IPS DF 4.7 (cell line): ENCODE data around the gene CPSF4L.

Experiments
- DNase-seq: peaks from one replicate; pipeline ENCODE4 v3.0.0-alpha.2; 2013; ENCODE audit warnings: low spot score; ENCODE audit errors: extremely low read depth

Gene CPSF4L

DNA sequence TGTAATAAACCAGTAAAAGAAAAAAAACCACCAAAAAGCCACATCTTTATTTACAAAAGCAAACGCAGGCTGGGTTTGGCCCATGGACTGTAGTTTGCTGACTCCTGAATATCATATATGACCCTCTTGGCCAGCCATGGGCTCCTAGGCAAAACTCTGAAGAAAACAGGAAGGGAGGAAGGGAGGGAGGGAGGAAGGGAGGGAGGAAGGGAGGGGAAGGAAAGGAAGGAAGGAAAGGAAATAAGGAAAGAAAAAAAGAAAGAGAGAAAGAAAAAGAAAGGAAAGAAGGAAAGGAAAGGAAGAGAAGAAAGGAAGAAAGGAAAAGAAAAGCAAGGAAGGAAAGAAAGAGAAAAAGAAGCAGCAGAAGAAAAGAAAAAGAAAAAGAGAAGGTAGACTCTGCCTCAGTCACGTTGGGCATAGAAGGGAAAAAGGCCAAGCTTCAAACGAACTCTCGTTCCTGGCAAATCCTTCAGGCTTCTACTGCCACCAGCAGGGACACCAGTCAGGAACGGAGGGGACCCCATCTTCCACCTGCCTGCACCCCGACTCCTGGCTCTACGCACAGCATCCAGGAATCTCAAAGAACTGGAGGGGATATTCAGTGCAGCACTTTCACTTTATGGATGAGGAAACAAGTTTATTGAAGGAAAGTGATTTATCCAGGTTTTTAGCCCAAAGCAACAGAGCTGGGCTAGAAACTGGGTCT, 28.0 kb upstream of the CPSF4L start:
- DNase-seq: no peak

DNA sequence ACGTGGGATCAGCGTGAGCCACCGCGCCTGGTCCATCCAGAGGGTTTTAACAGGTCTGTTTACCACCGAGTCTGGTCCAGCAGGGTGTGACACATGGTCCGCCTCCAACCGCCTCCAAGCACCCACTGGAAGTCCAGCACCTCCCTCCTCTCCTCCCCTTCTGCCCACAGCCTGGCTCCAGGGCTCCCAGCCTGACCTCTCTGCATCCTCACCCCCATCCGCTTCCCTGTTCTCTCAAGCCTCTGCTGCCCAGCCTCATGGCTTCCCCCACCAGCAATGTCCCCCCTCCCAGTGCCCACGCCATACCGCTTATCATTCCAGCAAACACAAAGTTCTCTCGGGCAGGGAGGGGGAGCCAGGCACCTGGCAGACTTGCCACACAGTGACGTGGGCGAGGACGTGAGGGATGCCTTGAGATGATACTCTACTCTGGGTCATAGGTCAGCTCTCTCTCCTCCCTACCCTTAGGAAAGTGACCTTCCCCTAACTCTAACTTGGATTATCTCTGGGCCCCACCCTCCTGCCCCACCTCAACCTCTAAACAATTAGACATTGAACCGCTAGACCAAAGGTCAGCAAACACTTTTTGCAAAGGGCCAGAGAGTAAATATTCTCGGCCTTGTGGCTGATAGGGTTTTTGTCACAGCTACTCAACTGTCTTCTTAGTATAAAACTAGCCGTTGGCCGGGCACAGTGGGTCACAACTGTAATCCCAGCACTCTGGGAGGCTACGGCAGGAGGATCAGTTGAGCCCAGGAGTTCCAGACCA, 27.0 kb upstream of the CPSF4L start:
- no peak for DNase-seq

DNA sequence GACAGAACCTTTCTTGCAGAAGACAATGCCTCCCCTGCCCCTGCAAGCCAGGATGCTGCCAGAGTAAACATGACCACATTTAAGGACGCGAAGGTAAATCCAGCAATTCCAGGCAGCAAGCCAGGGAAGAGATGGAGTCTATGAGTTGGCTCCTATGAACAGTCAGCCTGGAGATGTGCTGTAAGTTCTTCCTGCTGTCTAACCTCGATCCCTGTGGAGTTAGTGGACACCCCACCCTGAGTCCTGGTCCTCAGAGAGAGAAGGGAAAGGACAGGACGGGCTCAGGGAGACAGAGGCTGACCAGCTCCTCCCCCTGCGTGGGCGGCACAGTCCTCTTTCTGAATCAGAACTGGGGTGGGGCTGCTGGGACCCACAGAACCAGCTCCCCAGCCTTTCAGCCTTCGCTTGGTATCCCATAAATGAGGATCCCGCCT, 25.2 kb upstream of the CPSF4L start:
- DNase-seq: no peak

DNA sequence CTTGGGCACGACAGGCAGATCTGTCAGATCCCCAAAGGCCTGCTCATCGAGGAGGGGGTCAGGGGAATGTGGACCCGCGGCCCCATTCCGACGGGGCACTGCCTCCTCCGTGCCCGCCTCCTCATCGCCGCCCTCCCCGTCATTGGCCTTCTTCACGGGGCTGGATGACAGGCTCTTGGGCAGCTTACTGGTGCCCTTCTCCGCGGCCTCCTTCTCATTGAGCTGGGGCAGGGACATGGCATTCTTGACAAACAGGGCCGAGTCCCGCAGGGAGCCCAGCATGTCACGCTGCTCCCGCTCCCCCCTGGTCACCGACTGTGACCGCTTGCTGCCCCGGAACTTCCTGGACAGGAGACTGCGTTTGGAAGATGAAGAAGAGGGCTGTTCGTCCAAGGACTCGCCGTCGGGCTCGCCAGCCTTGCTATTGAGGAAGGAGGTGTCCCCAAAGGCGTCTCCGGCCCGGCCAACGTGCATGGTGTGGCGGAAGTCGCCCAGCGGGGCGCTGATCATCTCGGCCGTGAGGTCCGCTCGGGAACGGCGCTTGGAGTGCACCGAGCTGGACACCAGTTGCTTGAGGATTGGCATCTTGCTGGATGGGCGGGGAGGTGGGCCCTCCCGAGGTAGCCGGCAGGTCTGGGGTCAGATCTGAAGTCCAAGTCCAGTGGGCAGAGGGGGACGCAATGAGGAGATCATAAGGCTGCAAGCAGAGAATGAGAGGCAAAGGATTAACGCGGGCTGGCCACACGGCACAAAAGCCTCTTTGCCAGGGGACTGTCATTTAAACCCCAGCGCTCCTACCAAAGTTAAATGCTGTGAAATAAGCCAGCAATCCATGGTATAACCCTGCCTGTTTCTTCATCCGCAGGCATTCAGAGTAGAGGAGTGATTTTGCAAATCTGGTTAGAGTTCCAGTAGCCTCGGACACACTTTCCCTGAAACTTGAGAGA, 24.5 kb upstream of the CPSF4L start:
- DNase-seq: no peak

DNA sequence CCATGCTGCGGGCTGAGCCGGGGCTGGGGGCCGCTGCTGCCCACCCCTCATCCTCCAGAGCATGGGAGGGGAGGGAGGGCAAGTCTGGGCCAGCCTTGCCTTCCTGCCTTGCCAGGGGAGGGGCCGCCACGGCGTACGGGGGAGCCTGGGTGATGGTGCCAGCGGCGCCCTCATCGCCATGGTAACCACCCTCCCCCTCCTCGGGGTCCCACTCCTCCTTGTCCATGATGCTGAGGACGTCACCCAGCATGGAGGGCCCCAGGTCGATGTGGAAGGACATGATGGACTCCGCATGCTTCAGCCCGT, 23.9 kb upstream of the CPSF4L start:
- DNase-seq: no peak

DNA sequence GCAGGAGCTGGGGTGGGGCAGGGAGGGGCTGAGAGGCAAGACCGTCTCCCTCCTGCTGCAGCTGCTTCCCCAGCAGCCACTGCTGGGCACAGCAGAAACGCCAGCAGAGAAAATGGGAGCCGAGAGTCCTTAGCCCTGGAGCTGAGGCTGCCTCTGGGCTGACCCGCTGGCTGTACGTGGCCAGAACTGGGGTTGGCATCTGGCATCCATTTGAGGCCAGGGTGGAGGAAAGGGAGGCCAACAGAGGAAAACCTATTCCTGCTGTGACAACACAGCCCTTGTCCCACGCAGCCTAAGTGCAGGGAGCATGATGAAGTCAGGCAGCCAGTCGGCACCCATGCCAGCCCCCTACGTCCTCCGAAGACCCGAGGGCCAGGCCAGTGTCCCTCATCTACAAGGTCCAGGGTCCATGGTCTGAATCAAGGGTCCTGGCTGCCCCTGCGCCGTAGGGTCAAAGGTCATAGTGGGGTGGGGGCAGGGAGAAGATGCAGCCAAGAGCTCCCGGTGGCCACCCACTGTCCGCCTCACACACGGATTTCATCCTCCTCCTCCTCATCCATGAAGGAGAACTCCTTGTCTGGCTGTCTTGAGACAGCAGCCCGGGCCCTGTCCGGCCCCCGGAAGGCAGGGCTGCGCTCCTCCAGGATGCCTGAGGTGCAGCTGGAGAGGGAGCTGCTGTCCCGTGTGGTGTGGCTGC, 23.4 kb upstream of the CPSF4L start:
- no peak for DNase-seq

DNA sequence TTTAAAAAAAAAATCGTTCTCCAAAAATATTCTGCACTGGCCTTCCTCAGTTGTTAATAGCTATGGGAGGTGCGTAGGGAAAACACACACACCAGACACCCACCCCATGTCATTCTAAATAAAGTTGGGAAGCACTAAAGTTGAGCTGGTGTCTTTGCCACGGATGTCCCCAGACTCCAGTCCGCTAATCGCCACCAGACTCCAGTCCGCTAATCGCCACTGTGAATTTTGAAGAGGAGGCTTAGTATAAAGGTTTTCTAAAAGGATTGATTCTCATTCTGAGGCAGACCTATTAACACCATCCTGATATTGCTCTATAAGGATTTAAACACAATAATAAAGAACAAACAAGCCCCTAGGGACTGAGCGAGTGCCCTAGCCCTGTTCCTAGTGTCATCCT, 22.7 kb upstream of the CPSF4L start:
- DNase-seq: no peak

DNA sequence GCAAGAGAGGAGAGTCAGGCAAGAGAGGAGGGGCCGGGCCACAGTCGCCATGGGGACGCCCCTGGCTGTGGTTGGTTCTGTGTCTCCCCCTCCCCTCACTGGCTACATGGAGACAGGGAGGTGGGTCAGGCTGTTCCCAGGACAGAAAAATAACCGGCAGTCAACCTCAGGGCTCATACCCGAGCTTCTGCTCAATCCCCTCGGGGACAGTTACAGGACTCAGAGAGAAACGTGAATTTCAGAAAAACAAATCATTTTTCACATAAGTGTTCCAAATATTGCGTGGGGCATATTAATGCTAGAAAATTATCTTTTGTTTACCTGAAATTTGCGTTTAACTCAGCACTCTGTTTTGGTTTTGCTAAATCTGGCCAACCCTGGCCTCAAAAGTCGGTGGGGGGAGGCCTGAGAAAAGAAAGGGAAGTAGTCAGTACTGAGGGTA, 22.2 kb upstream of the CPSF4L start:
- no peak for DNase-seq

DNA sequence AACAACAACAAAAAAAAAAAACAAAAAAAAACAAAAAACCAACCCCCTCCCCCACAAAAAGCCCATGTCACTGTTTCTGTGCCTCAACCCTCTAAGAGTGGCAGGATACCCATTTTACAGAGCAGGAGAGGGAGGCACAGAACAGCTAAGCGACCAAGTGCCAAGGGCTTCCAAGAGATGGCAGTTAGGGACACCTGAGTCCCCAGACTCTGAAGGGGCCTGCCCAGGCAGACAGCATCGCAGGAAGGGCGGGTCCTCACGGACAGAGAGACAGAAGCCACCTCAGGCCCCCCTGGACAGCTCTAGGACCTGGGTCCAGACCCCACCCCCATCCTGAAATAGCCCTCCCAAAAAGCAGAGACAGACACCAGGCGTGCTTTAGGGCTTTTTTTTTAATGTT, 21.6 kb upstream of the CPSF4L start:
- DNase-seq: no peak

DNA sequence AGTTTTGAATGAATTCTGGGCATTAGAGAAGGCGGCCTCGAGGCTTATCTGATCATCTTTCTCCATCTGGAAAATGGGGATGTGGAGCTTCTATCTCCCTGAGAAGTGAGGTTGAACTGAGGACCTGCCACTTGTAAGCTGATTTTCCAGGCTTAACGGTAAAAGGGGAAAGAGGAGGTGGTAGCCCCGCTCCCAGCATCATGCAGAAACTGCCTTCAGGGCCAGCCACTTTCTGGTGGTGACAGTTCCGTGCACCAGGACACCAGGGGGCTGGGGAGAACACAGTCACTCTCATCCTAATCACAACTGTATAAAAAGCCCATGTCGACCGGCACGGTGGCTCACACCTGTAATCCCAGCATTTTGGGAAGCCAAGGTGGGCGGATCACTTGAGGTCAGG, 20.9 kb upstream of the CPSF4L start:
- no peak for DNase-seq

DNA sequence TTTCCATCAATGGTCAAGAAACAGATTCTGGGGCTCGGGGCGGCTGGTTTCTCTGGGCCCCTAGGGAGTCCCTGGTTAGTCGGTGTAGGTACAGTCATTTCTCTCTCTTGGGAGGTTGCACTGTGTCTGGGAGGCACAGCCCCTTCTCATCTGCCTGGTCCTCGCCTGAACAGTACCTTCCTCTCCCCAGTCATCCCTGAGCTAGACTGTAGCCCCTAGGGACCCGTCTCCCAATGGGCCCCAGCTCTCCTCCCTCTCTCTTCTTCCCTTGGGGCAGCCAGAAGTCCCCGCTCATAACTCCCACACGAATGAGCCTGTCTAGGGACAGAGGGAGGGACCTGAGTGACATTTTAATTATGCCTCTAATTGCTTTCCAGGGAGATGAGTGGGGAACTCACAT, 20.2 kb upstream of the CPSF4L start:
- DNase-seq: no peak

DNA sequence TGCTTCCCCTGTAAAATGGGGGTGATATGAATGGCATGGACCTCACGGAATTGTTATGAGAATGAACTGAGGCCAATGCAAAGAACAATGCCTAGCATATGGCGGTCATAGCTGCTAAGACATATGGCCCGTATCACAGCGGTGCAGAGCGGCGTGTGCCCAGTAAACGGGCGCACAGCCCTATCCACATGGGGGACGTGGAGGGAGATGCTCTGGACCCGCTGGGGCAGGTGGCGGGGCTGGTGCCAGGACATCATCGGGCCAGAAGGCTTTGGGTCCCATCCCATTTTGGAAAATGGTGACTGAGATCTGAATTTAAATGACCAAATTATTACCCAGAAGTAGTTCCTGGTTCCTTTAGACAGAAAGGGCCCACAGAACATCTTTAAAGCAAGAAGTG, 18.5 kb upstream of the CPSF4L start:
- DNase-seq: no peak

DNA sequence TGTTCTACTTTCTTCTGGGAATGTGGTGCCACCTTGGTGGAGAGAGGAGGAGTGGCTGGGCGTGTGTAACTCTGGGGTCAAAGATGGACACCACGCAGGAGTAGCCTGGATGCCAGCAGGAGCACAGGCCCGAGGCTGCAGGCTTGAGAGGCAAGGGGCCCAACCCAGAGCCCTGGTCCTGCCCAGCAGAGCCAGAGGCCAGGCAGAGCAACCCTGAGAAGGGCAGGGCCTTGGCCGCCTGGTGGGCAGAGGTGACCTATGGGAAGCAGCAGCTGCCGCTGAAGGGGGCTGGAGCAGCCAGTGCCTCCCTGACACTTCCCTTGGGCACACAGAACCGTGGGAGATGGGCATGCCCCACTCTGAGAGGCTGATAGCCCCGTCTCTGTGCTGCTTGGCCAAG, 18.0 kb upstream of the CPSF4L start:
- DNase-seq: no peak

DNA sequence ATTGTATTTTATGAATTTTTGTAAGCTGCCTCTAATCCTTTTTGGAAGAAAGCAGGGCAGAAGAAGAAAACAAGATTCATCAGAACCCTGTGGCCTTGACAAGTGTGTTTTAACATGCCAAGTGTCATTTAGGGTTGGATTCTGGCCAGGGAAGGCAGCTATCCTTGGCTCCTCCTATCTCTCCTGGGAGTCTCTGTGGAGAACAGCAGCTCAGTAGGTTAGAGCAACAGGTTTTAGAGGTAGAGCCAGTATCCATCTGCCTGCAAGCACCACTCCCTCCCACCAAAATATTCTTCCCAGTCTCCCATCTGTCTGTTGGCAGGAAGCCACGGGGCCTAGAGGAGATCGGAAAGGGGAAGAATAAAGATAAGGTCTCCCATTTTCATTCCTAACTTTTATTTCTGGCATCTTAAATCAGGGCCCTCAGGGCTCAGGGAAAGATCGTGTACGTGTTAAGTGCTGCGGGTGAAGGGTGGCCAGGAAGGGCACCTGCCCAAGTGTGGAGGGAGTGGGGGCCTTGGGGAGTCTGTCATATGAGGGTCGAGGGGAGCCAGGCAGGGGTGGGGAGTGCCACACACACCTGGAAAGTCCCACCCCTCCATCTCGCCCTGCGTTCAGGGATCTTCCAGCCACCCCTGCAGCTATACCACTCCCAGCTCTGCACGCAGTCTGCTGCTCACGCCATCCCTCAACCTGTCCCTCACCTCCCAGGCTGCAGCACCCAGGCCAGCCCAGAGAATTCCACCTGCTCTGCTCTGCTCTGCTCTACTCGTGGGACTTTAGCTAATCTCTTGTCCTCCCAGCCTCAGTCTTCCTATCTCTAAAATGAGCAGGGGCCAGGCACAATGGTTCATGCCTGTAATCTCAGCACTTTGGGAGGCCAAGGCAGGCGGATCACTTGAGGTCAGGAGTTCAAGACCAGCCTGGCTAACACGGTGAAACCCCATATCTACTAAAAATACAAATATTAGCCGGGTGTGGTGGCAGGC, 17.1 kb upstream of the CPSF4L start:
- DNase-seq: no peak

DNA sequence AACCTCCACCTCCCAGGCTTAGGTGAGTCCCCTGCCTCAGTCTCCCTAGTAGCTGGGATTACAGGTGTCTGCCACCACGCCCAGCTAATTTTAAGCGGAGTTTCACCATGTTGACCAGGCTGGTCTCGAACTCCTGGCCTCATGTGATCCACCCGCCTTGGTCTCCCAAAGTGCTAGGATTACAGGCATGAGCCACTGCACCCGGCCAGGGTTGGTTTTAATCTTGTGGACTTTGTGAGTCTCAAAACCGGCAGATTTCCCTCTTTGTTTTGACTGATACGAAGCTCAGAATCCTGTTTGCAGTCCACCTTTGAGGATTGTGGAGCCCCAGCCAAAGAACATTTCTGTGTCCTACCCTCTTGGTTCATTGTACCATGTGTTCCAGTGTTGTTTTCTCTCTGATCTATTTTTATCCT, 16.4 kb upstream of the CPSF4L start:
- DNase-seq: no peak

DNA sequence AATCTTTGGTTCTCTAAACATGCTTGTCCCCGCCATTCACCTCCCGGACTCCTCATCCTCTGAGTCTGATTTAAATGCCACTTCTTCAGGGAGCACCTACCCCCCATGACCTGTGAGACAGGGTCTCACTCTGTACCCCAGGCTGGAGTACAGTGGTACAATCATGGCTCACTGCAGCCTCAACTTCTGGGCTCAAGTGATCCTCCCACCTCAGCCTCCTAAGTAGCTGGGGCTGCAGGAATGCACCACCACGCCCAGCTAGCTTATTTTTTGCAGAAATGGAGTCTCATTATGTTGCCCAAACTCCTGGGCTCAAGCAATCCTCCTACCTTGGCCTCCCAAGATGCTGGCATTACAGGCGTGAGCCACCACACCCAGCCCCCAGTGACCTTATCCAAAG, 12.8 kb upstream of the CPSF4L start:
- no peak for DNase-seq

DNA sequence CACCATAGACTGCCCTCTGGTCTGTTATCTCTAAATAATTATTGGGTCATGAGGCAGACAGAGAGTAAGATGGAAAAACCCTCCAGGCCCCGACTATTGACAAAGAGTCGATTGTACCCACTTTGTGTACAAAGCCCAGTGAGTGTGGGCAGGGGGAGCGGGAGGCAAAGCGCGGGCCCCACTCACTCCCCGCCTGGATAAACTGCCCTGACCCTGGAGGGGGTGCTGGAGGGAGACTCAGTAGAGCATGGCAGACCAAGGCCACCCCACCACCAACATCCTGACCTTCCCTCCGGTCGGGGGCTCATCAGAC, 11.2 kb upstream of the CPSF4L start:
- DNase-seq: no peak

DNA sequence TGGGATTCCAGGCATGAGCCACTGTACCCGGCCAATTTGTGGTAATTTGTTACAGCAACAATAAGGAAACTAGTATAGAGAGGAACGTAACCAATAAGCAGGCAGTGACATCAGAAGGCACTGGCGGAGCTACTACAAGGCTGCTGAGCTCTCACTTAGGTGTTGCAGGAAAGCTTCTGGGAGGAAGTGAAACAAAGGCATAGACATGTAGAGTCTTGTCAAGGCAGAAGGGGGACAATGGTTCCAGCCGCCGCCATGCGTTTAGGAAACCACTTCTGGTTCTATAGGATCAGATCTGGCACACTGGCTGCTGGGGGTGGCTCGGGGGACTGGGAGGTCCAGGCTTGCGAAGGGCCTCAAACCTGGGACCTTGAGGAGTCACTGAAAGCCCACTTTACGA, 9.4 kb upstream of the CPSF4L start:
- no peak for DNase-seq

DNA sequence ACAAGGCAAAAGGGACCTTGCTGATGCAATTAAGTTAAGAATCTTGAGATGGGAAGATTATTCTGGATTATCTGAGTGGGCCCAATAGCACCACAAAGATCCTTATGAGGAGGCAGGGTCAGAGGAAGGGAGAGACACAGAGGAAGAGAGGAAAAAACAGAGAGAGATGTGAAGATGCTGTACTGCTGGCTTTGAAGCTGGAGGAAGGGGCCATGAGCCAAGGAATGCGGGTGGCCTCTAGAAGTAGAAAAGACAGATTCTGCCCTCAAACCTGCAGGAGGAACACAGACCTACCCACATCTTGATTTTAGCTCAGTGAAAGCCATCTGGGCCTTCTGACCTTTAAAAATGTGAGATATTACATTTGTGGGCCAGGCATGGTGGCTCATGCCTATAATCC, 8.1 kb upstream of the CPSF4L start:
- no peak for DNase-seq

DNA sequence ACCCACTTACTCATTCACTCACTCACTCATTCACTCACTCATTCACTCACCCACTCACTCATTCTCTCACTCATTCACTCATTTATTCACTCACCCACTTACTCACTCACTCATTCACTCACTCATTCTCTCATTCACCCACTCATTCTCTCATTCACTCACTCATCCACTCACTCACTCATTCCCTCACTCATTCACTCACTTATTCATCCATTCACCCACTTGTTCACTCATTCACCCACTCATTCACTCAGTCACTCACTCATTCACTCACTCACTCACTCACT, 7.6 kb upstream of the CPSF4L start:
- no peak for DNase-seq
